GM12878 (cell line): ENCODE data around the gene ADAMTS13. TPM values are rescaled to one million over a fixed set of nuclear protein-coding genes. Genes with fewer than 3 reads are reported as not detected.

ENCODE experiments used
- BHLHE40 ChIP-seq, 2 experiments: fragments of 450-650 bp in 1 of 2; IDR thresholded peaks; 2 replicates each; pipeline ENCODE4 v1.6.1; 2011 to 2017; ENCODE audit warnings: low read depth in 2 of 2, borderline replicate concordance in 1 of 2, improper control_type of control experiment in 1 of 2, low read length in 1 of 2, mild to moderate bottlenecking in 1 of 2
- CBX5 ChIP-seq: sonication (generic); IDR thresholded peaks from 2 replicates; pipeline ENCODE4 v1.6.1; 2016; ENCODE audit warnings: low read depth, moderate library complexity, mild to moderate bottlenecking, inconsistent platforms
- EGR1 ChIP-seq, 2 experiments: IDR thresholded peaks; 1 replicate in 1 of 2; 2 replicates in 1 of 2; pipeline ENCODE4 v1.6.1; 2011 to 2012; ENCODE audit warnings: low read depth in 2 of 2, low read length in 2 of 2, borderline replicate concordance in 1 of 2, mild to moderate bottlenecking in 1 of 2, moderate library complexity in 1 of 2
- EZH2 ChIP-seq: IDR thresholded peaks from 2 replicates; pipeline ENCODE4 v1.6.1; 2012; ENCODE audit warnings: low read depth, mild to moderate bottlenecking, control low read depth, inconsistent platforms, low read length, borderline replicate concordance; ENCODE audit not compliant: control insufficient read depth
- KLF5 ChIP-seq: fragments of 450-650 bp; IDR thresholded peaks from 2 replicates; pipeline ENCODE4 v1.6.1; 2014; ENCODE audit warnings: mild to moderate bottlenecking; ENCODE audit not compliant: partially characterized antibody
- PAX5 ChIP-seq: IDR thresholded peaks from 2 replicates; pipeline ENCODE4 v1.6.1; 2011; ENCODE audit warnings: low read depth, low read length, borderline replicate concordance
- POLR2AphosphoS2 ChIP-seq: IDR thresholded peaks from 2 replicates; pipeline ENCODE4 v1.6.1; 2011; ENCODE audit warnings: low read depth, mild to moderate bottlenecking, low read length, improper control_type of control experiment, moderate library complexity
- POU2F2 ChIP-seq: IDR thresholded peaks from 3 replicates; pipeline ENCODE4 v1.6.1; 2011; ENCODE audit warnings: low read depth, mild to moderate bottlenecking, low read length, borderline replicate concordance
- RELA ChIP-seq: fragments of 450-650 bp; IDR thresholded peaks from 2 replicates; pipeline ENCODE4 v1.8.0; 2014; ENCODE audit warnings: borderline replicate concordance; ENCODE audit not compliant: partially characterized antibody
- RFX5 ChIP-seq: IDR thresholded peaks from 2 replicates; pipeline ENCODE4 v1.6.1; 2011; ENCODE audit warnings: low read depth, low read length, improper control_type of control experiment
- TARDBP ChIP-seq: IDR thresholded peaks from 2 replicates; pipeline ENCODE4 v1.6.1; 2016; ENCODE audit warnings: borderline replicate concordance
- polyA plus RNA-seq, 11 experiments: library from polyadenylated mRNA; depleted of rRNA in 4 of 11; unstranded in 6 of 11; stranded (reverse) in 5 of 11; fragments of >200 nt; fragmentation: Nextera tagmentation in 4 of 11; fragmentation: Illumina TruSeq in 1 of 11; extraction: Ambion mirVana in 4 of 11; extraction: Trizol in 1 of 11; gene quantifications; 1 replicate in 1 of 11; 2 replicates in 10 of 11; pipeline versions ENCODE4 v1.2.1 to v1.2.3, GENCODE V29; 2011 to 2016; ENCODE audit warnings: inconsistent platforms in 2 of 11, missing spikeins in 2 of 11, low read depth in 1 of 11
- total RNA-seq, 4 experiments: library from RNA; depleted of rRNA in 3 of 4; stranded (reverse); fragments of >200 nt in 3 of 4; fragmentation: Illumina TruSeq in 1 of 4; extraction: Trizol in 1 of 4; gene quantifications; 2 replicates each; pipeline versions ENCODE4 v1.2.1 to v1.2.3, GENCODE V29; 2013 to 2021
- TF ChIP-seq, protein P1 (sequence below): IDR thresholded peaks from 2 replicates; pipeline ENCODE4 v1.6.1; 2012; ENCODE audit warnings: low read depth, low read length, improper control_type of control experiment
- TF ChIP-seq, protein P2 (sequence below): IDR thresholded peaks from 2 replicates; pipeline ENCODE4 v1.6.1; 2011; ENCODE audit warnings: borderline replicate concordance, low read depth, mild to moderate bottlenecking, moderate library complexity, mixed read lengths, low read length; ENCODE audit not compliant: insufficient read depth; ENCODE audit errors: extremely low read length
- TF ChIP-seq, protein P3 (sequence below): IDR thresholded peaks from 2 replicates; pipeline ENCODE4 v1.6.1; 2012; ENCODE audit warnings: mild to moderate bottlenecking, low read depth, low read length

Gene ADAMTS13
- total and polyA plus RNA-seq, 10 of the 15 experiments (the other 5 are each of a cell fraction or from before 2014, with no cell fraction given) = 0.08 to 2.4 (median 0.28) TPM

DNA sequence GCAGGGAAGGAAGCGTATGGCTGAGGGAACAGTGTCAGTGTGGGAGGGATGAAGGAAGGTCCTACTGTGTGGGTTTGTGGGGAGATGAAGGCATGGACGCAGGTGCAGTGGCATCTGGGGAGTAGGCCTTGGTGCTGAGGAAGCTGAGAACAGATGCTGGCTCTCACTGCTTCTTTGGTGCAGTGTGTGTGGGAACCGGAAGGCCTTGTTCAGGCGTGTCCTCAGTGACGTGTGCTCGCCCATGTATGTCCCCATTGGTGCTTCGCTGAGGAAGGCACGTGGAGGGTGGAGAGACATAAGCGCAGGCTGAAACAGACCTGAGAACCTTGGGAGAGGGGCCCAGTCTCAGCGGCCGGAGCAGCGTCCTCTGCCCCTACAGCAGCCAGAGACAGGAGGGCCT, 18.7 kb downstream of the ADAMTS13 start (continued):
- TF ChIP-seq, protein P1, sequence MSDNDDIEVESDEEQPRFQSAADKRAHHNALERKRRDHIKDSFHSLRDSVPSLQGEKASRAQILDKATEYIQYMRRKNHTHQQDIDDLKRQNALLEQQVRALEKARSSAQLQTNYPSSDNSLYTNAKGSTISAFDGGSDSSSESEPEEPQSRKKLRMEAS = no peak
- TF ChIP-seq TARDBP = no peak
- TF ChIP-seq CBX5 = no peak
- no peak for TF ChIP-seq EZH2
- no peak for TF ChIP-seq POLR2AphosphoS2
- no peak for TF ChIP-seq RELA
- no peak for TF ChIP-seq RFX5
- TF ChIP-seq POU2F2 = no peak
- TF ChIP-seq, protein P2, sequence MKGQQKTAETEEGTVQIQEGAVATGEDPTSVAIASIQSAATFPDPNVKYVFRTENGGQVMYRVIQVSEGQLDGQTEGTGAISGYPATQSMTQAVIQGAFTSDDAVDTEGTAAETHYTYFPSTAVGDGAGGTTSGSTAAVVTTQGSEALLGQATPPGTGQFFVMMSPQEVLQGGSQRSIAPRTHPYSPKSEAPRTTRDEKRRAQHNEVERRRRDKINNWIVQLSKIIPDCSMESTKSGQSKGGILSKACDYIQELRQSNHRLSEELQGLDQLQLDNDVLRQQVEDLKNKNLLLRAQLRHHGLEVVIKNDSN = peak; percentile 29
- no peak for TF ChIP-seq EGR1 (IDR thresholded peaks at IDR 0.05; ENCODE audit: borderline replicate concordance in 1 of 2, low read depth in 2 of 2, low read length in 2 of 2)
- TF ChIP-seq PAX5 = no peak
- peak; percentile 44 to 49; a peak in 1 of 4 replicates for TF ChIP-seq BHLHE40 (IDR thresholded peaks at IDR 0.05; ENCODE audit: borderline replicate concordance in 1 of 2, low read depth in 2 of 2, low read length in 1 of 2)
- TF ChIP-seq KLF5 = no peak
- TF ChIP-seq, protein P3, sequence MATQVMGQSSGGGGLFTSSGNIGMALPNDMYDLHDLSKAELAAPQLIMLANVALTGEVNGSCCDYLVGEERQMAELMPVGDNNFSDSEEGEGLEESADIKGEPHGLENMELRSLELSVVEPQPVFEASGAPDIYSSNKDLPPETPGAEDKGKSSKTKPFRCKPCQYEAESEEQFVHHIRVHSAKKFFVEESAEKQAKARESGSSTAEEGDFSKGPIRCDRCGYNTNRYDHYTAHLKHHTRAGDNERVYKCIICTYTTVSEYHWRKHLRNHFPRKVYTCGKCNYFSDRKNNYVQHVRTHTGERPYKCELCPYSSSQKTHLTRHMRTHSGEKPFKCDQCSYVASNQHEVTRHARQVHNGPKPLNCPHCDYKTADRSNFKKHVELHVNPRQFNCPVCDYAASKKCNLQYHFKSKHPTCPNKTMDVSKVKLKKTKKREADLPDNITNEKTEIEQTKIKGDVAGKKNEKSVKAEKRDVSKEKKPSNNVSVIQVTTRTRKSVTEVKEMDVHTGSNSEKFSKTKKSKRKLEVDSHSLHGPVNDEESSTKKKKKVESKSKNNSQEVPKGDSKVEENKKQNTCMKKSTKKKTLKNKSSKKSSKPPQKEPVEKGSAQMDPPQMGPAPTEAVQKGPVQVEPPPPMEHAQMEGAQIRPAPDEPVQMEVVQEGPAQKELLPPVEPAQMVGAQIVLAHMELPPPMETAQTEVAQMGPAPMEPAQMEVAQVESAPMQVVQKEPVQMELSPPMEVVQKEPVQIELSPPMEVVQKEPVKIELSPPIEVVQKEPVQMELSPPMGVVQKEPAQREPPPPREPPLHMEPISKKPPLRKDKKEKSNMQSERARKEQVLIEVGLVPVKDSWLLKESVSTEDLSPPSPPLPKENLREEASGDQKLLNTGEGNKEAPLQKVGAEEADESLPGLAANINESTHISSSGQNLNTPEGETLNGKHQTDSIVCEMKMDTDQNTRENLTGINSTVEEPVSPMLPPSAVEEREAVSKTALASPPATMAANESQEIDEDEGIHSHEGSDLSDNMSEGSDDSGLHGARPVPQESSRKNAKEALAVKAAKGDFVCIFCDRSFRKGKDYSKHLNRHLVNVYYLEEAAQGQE = no peak
- TF ChIP-seq, all 136 proteins: peak for 6
